Stimulated activated CD8-positive, alpha-beta memory T cell treated with anti-CD3 and anti-CD28 coated beads, Interleukin-7, amount 100 ng/mL, for 24 hours (primary cell): ENCODE data around the gene CBX4.

Source experiments
- DNase-seq: peaks from one replicate; pipeline ENCODE4 v3.0.0-alpha.2; 2020; ENCODE audit warnings: low read depth

CBX4 gene

DNA sequence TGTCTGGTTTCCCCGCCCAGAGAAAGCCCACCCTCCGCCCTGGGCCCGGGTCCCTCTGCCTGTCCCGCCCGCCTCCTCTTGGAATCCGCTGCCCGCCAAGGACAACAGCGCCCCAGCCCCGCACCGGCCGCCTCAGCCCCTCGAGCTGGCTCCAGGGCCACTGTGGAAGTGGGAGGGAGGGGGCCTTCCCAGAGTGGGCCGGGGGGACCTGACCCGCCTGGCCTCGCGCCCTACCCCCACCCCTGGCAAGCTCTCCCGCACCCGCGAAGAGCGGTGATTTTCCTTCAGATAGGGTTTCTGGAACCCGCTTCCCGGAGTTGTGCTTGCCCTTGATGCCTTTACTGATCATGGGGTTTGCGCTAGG is 40.1 kb downstream of the CBX4 start:
- no peak for DNase-seq

DNA sequence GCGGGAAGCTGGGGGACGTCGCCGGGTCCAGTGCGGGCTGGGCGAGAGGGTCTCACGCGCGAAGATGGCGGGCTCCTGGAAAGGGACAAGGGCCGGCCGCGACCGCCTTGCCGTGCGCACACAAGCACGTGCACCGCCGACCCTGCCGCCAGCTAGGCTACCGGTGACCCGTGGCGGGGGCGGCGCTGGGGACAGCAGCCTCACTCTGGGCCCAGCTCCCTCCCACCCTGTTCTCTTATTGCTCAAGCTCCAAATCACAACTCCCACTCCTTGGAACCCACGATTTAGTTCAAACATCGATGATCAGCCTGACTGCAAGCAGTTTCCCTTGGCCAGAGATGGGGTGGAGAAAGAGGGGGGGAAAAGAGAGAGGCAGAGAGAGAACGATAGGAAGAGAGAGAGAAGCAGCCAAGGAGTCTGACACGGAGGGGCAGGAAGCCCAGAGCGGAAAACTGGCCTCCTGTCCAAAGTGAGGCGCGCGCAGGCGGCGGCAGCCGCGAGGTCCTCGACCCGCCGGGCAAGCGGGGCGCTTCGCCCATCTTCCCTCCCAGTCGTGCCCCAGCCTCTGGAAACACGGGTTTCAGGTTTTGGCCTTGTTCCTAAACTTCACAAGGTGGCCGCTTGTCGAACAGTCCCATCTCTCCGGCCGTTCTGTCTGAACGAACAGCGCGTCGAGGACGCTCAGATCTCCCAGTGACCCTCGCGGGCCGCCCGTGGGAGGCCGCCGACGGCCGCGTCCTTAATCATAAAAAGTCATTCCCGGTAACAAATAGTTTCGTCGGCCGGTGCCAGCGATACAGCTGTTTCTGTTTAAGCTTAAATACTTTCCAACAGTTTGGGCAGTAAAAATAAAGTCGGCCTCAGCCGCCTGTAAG is 40.7 kb downstream of the CBX4 start:
- DNase-seq: no peak

DNA sequence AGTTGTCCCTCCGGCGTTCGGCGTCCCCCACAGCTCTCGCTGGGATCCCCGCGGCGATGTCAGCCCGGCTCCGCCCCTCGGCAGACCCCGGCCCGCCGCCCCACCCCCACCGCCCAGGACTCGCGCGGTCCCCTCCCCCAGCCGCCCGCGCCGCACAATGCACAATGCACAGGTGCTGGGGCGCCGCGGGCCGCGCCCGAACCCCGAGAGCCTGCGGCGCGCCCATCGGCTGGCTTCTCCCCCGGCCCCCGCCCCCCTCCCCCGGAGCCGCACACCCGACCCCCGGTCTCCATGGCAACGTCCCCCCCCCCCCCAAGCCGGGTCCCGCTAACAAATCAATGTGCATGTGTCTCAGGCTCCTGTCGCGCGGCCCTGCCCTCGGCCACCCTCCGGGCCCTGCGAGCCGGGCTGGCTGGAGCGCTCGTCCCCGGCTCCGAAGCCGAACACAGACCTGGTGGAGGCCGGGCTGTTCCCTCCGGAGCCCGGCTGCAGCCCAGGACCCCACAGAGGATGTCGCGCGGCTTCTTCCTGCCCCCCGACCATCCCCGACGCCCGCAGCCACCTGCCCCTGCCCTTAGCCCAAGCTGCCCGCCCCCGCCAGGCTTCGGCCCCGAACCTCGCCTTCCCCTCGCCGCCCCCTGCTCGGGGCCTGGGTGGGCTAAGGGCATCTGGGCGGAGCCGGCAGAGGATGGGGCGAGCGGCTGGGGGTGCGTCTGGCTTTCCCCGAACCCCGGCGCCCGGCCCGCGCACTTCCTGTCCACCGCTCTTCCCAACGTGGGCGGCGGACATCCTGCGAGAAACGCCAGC is 41.5 kb downstream of the CBX4 start:
- no peak for DNase-seq

DNA sequence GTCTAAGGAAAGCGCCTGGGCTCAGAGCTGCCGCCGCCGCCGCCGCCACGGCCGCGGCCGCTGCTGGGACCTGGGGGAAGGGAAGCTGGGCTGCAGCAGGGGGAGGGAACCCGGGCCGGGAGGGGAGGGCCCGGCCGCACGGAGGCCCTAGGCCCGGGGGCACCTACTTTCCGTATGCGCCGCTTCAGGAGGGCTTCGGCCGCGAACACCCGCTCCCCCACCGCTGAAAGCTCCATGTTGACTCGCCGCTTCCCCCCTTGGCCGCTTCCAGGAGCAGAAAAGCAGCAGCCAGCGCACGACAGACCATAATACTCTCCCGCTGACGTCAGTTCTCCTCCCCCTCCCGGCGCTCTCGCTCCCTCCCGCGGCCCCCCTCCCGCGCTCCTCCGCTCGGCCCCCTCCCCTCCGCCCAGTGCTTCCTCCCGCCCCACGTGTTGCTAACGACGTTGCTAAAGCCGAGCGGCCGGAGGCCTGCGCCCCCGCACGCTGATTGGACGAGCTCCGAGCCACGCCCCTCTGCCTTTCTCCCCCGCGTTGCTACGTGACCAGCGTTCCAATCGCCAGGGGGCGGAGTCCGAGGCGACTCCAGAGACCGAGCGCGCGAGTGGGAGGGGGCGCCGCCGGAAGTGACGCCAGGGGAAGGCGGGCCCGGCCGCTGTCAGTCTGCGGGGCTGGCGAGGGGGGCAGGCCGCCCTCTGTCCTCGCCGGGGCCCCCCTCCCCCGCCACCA is 42.3 kb downstream of the CBX4 start, which contains the start of gene CBX8:
Gene CBX8, minus strand, starts transcription at position 315 of the 729 bp plus-strand sequence. Its CDS starts 79 bp downstream, at position 236.
- peak; percentile 98 for DNase-seq

DNA sequence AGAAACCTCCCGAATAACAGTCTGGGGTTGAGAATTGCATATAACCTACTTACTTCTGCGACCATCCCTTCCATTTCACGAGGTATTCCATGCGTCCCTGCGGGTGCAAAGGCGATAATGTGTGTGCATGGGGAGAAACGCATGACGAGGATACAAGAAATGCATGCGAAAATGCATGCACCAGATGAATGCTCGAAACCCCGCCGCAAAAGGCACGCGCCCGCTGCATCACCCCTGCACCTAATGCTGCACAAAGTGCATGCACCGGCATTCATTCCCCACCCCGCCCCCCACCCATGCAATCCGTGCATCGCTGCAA is 42.8 kb downstream of the CBX4 start:
- DNase-seq: no peak

DNA sequence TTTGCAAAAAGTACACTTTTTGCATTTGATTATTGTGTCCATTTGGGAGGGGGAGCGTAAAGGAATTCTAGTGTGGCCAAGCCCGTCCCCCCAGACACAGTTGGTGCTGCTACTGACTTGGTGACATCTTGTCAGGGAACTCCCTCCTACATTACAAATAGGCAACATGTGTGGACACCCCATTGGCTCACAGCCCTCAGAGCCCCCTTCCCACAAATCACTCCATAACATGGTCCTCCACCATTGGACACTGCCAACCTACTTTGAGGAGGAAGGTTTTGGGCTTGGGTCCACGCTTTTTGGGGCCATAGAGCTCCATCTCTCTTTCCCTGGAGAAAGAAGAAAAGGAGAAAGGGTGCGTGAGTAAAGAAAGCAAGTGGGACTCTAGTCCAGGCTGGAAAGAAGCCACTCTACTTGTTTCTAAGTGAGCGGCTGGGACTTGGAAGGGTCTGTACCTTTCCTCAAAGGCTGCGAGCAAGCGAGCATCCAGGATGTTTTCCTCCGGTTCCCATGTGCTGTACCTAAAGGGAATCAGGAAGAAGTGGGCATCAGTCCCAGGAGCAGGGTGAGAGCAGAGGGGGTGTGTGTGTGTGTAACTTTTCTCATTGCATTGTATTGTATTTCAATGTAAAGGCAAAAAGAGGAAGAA is 43.3 kb downstream of the CBX4 start:
- DNase-seq: no peak

DNA sequence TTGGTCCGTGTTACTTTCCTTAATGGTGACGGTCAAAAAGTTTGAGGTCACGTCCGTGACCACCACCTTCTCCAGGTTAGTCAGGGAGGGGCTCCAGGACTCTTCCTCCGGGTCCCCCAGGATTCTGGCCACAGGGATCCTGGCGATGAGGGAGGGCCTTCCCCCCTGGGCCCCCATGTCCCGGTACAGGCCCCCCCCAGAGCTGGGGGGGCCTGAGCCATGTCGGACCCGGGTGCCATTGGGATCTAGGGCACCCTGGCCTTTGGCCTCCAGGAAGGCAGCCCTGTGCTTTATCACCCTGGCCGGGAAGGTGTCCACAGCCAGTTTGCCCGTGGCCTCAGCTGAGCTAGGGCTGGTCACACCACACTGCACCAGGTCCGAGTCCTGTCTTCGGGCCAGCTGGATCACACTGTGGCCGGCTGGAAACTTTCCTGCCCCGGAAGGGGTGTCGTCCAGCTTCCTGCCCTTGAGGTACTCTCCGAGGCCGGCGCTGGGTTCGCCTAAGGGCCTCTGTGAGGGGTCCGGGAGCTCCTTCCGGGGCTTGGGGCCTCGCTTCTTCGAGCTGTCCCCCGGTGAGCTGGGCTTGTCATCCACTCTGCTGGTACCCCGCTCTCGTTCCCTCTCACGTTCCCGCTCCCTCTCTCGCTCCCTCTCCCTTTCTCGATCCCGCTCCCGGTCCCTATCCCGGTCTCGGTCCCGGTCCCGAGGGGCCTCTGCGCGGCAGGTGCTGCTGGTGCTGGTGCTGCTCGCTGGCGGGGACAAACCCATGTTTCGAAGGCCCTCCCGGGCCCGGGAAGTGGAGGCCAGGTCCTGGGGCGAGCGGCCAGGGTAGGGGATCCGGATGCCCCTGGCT is 44.4 kb downstream of the CBX4 start:
- DNase-seq: no peak

DNA sequence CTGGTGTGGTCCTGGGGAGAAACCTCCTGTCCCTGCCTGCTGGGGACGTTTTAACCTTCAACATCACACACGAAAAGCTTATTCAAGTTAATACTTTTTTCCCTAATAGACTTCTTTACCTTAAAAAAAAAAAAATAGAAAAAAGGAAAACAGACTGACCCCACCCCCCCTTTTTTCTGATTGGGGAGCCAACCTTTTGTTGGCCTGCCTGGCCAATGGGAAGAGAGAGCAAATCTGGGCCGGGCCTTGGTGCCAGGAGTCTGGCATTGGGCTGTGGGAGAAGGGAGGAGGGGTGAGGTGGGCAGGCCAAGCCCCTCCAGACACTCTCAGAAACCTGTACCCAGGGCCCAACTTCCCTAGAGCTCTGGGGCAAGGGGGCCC is 45.3 kb downstream of the CBX4 start:
- no peak for DNase-seq

DNA sequence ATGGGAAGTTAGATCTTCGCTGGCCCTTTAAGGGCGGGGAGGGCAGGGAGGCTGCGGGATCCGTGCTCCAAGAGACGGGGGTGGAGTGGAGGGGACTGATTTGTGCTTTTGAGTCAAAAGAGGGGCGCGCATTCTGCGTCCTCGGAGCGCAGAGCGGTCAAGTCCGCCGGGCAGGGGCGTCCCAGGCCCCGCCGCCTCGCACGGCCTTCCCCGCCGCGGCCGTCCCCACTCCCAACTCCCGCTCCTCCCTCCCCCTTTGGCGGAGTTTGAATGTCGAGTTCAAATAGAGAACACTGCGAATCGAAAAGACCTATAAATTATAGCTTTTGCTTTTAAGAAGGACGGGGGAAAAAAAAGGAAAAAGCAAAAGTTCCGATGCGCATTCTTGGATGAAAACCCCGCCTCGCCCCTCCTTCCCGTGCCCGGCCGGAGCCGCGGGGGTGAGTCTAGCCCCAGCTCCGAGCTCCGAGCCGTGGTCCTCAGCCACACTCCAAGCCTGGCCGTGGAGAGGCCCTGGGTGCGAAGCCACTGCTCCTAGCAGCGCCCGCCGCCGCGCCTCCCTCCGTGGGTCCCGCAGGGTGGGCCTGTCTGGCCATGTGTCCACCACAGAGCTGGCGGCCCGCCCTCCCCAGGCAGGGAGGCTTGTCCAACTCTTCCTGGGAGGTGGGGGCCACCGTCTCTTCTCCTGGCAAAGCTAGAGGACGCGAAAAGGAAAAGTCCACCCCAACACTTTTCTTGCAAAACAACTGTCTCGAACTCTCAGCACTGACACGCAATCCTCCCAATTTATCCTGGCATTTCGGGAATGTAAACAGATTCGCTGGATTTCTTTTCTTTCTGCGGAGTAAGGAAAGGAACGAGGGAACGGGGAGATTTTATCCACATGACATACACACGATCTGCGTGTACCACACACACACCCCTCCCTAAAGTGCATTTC is 46.0 kb downstream of the CBX4 start:
- DNase-seq: no peak

DNA sequence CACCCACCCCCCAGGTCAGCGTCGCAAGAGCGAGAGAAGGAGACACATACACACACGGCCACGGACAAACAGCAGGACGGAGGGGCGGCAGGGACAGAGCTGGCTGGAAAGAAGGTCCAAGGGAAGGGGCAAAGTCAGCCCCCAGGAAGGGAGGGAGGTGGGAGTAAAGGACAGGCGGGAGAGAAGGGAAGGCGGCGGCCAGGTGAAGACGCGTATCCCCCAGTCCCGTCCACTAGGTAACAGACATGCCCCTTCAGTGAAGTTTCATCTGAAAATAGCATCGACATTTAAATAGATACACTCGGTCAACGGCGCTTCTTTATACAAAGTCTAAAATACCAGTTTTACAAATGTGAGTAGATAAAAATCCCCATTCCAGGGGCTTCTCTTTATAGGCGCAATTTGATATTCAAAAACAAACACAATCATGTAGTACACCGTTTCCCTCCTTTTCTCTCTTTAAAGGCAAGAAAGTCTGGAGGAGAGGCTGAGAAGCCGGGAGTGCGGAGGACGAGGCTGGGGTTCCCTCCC is 46.8 kb downstream of the CBX4 start:
- no peak for DNase-seq

DNA sequence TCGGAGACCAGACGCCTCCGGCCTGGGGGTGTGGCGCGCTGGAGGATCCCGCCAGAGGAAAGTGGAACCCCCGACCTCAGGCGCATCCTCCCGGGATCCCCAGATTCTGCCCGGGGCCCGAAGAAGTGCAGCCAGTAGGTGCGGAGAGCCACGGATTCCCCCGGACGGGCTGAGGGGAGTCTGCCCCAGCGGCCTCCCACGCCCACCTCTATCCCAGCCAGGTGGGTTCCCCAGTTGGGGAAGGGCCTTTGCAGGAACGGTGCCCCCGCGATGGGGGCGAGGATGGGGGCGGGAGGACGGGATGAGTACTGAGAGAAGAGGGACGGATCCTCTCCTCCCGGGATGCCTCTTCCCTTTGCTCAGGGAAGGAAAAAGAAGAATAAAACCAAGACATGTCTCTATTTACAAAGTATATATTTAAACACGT is 47.5 kb downstream of the CBX4 start:
- no peak for DNase-seq

DNA sequence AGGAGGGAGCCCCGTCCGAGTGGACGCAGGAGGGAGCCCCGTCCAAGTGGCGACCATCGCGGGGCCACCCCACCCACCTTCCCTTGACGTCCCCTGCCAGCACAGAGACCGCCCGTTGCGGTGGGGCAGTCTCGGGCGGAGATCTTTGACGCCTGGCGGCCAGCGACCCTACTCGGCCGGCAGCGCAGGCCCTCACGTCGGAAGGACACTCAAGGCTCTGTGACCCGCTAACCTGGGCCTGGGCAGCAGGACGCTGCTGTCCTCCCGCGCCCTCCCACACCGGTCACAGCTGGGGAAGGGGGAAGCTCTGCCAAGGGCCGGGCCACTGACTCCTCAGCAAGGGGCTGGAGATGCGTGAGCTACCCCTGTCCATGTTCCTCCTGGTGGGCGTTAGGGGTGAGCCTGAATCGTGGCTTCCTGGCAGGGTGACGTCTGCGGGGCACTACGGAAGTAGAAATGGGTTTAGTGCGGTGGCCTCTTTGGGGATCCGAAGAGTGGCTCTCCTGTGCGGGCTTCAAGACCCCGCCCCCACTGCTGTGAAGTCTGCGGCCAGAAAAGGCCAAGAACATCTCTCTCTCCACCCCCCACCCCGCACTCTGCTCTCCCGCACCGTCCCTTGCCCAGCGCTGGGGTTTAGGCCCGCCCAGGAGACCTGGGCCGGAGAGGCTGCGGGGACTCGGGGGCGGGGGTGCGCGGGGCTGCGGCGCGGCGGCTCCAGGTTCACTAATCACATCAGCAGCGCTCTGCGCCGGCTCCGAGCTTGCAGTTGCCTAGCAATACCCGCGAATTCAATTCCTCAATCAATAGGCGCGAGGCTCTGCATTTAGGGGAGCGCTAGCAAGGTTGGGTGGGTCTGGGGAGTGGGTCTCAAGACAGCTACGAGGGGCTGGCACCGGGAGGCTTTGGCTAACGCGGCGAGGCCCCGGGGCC is 48.2 kb downstream of the CBX4 start:
- DNase-seq: no peak

DNA sequence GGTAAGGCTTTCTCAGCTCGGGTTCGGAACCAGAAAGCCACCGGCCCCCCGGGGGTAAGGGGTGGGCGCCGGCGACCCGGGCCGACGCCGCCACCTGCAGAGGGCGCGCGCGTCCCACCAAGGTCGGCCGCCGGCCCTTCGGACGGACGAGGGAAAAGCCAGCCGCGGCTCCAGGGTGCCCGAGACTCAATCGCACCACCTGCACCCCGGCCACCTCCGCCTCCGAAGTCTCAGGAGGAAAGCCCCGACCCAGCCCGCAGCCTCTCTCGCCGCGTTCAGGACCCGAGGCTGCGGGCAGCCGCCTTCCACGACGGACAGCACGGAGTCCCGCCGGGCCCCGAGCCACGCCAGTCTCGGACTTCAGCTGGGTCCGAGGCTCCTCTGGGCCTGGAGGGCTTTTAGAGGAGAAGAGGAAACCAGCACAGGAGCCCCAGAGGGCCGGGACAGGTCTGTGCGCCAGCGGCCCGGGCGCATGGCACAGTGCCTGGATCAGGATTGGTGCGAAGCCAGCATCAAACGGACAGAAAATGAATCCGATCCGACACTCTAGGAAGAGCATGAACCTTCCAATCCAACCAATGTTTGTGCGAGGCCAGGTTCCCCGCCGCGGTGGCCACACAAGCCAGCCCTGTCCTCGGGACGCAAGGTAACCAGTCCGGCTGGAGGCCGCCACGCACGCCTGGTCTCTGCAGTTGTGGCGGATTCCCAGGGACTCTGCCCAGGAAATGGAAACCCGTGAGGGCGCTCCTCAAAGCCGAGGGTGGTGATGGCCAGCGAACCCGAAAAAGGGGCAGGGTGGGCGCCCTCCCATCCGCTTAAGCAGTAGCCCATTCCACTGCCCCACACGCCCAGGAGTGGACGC is 49.1 kb downstream of the CBX4 start:
- no peak for DNase-seq

DNA sequence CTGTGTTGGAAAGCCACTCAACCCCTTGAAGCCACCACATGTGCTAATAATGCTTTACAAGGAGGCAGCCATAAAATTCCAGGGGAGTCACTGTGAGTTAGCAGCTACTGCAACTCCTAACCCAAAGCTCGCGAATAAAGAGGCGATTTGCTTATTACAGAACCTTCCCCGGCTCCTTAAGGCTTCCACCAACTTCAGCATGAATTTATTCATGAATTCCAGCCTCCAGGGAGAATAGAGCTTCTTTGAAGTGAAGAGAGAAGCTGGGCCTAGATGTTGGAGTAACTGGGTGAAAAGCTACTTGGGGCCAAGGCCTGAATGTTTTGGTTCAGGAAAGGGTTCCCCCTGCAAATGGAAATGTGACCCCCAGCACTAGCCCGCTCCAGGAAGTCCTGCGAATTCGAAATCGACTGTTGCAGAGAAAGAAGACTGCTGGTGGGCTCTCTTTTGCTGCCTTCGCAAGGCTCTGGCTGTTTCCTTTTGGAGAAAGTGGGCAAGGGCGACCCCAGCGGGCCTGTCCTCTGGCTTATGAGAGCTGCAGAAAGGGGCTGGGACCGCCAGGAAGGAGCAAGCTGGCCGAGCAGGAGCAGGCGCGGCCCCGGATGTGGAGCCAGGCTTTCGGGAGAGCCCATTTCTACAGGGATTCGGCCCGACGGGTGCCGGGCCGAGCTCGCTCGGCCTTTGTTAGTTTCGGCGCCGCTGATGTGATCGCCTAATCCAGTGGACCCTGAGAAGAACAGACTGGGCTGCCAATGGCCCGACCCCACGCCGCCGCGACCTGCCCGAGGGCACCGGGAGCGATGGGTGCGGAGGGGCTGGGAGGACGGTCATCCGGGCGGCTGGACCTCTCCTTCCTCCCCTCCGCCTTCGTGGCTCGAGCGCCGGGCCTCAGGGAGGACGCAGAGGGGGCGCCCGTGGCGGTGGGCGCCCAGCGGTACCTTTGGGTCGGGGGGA is 50.0 kb downstream of the CBX4 start:
- no peak for DNase-seq

DNA sequence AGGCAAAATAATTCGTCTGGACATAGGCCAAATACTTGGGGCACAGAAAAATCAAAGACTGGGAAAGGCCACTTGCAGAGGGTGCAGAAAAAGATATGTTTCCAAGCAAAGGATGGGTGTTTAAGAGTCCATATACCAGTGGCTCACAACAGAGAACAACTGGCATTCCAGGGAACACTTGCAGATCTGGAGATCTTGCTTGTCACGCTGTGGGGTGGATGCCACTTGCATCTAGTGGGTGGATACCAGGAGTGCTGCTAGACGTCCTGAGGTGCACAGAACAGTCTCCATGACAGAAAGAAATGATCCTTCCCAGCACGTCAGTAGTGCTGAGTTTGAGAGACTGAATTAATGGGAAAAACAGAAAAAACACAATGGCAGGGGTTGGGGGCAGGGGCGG is 50.8 kb downstream of the CBX4 start:
- no peak for DNase-seq

DNA sequence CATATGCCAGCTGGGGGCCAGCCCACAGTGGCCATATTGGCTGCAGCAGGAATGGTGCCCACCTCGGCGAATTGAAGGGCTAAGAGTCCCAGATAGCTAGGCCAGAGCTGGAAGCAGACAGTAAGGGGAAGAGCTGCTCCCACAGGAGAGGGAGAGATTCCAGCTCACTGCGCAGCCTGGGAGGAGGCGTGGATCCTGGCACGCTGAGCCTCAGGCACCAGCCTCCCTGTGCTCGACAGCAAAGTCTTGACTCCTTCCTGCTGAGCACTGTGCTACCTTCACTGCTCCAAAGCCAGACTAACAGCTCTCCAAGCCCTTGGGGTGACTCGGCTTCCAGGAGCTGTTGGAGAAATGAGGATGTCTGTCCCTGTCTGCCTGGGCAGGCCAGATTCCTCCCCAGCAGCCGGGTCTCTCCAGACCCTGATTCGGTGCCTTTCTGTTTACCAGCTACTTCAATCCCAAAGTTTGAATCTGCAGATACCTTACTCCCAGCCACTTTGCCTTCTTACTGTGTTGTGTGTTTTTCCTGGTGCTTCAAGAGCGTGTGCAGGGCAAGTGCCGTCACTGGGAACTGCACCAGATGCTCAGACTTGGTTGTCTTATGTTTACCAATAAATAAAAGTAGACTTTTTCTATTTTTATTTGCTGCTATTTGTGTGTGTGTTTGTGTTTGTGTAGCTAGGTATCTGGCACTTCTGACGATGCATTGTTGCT is 52.2 kb downstream of the CBX4 start:
- DNase-seq: no peak
